Cerebellar nuclear complex (tissue), 1 donor: ENCODE results near the gene MIA3.
"Not testable (repeated sequence)": the region's sequence is repeated elsewhere in the genome, so short reads cannot be mapped to it uniquely, and the experiment has no call there.

Source experiments
- DNase-seq, 2 experiments: peaks; one replicate each; lab custom pipeline; 2025; lab: John Stamatoyannopoulos, UW

The MIA3 gene

GRCh38 chr1:222669107-222669506 lies 51.2 kb downstream of the MIA3 start:
- not testable (repeated sequence) for DNase-seq

GRCh38 chr1:222670110-222670509 lies 52.2 kb downstream of the MIA3 start:
- no peak for DNase-seq

GRCh38 chr1:222680080-222680479 lies 62.2 kb downstream of the MIA3 start:
- no peak for DNase-seq

- DNase-seq = no peak
These were observed 73.1 kb downstream of the MIA3 start for GRCh38 chr1:222691016-222691415.

- DNase-seq = no peak
These were observed 77.0 kb downstream of the MIA3 start for GRCh38 chr1:222694927-222695326.

GRCh38 chr1:222696741-222697140 lies 78.8 kb downstream of the MIA3 start:
- no peak for DNase-seq

- no peak for DNase-seq
These were observed 79.3 kb downstream of the MIA3 start for GRCh38 chr1:222697203-222697602.

- no peak for DNase-seq
These were observed 79.9 kb downstream of the MIA3 start for GRCh38 chr1:222697826-222698225.

GRCh38 chr1:222702210-222702609 lies 84.3 kb downstream of the MIA3 start:
- DNase-seq = no peak

GRCh38 chr1:222704260-222704659 lies 86.4 kb downstream of the MIA3 start:
- no peak for DNase-seq

GRCh38 chr1:222706815-222707214 lies 88.9 kb downstream of the MIA3 start:
- no peak for DNase-seq

GRCh38 chr1:222709700-222710153 lies 91.8 kb downstream of the MIA3 start:
- DNase-seq = no peak

GRCh38 chr1:222711319-222712252 lies 93.7 kb downstream of the MIA3 start:
- no peak for DNase-seq

- peak; percentile 7 to 81 for DNase-seq
These were observed 94.6 kb downstream of the MIA3 start, which contains the start of the genes AIDA and BROX for GRCh38 chr1:222712253-222713090. TSS of gene AIDA (minus strand) at chr1:222712491. CDS start at chr1:222712317, 174 bp downstream. TSS of gene BROX (plus strand) at chr1:222712564. CDS start at chr1:222715700, 3,136 bp downstream.

GRCh38 chr1:222713091-222713961 lies 95.4 kb downstream of the MIA3 start:
- peak; percentile 47 to 93 for DNase-seq

GRCh38 chr1:222716393-222716792 lies 98.5 kb downstream of the MIA3 start:
- DNase-seq = no peak
